Thyroid gland (tissue), 4 donors: ENCODE results near the gene SCN1B. TPM values are rescaled to one million over a fixed set of nuclear protein-coding genes. Genes with fewer than 3 reads are reported as not detected.

Experiments
- DNase-seq, 2 donors: peaks; one replicate each; pipeline ENCODE4 v3.0.0-alpha.2; 2019
- H3K27ac ChIP-seq, 3 donors: fragments of 200-600 bp; sonication (generic); 1 replicate in 2 of 3; 2 replicates in 1 of 3; pipeline ENCODE4 v1.5.1; 2016 to 2019; ENCODE audit warnings: mild to moderate bottlenecking in 1 of 3, moderate library complexity in 1 of 3
- H3K27me3 ChIP-seq: fragments of 200-600 bp; sonication (generic); one replicate; pipeline ENCODE4 v1.5.1; 2019
- H3K36me3 ChIP-seq, 2 donors: fragments of 200-600 bp; sonication (generic); one replicate each; pipeline ENCODE4 v1.5.1; 2016 to 2019
- H3K4me1 ChIP-seq, 2 donors: fragments of 200-600 bp; sonication (generic); one replicate each; pipeline ENCODE4 v1.5.1; 2017 to 2019
- H3K4me3 ChIP-seq, 3 donors: fragments of 200-600 bp; sonication (generic); replicated peaks in 1 of 3; 1 replicate in 2 of 3; 2 replicates in 1 of 3; pipeline ENCODE4 v1.5.1; 2016; ENCODE audit warnings: mild to moderate bottlenecking in 1 of 3
- H3K9me3 ChIP-seq: fragments of 200-600 bp; sonication (generic); one replicate; pipeline ENCODE4 v1.5.1; 2017
- POLR2A ChIP-seq, 2 donors: fragments of 450-650 bp; IDR thresholded peaks; one replicate each; pipeline ENCODE4 v1.6.1; 2017; ENCODE audit warnings: antibody characterized with exemption in 2 of 2, mild to moderate bottlenecking in 2 of 2, moderate library complexity in 1 of 2
- WGBS, 2 donors: methylation state at CpG; one replicate each; pipeline ENCODE4 v1.1.5; 2017; 5-methylcytosine and 5-hydroxymethylcytosine counted together
- intact Hi-C: fragments of 100-400 bp; cut with DNase I; formaldehyde crosslinking; loops from one replicate; pipeline ENCODE4 v1.15.1; 2023
- total RNA-seq, 4 donors: library from RNA; depleted of rRNA; stranded (reverse); fragments of >200 nt; gene quantifications; one replicate each; pipeline ENCODE4 v1.2.3, GENCODE V29; 2016
- TF ChIP-seq, protein P1 (sequence below), 6 experiments: fragments of 200-600 bp in 3 of 6; fragments of 450-650 bp in 3 of 6; sonication (generic) in 3 of 6; IDR thresholded peaks; one replicate each; pipeline ENCODE4 v1.5.1; 2016 to 2019; ENCODE audit warnings: antibody characterized with exemption in 6 of 6, mild to moderate bottlenecking in 2 of 6, inconsistent platforms in 1 of 6, moderate library complexity in 1 of 6

The SCN1B gene
- total RNA-seq, 4 donors from 2014 or later, result 5.7 to 19.6 (median 10.1) TPM

- H3K9me3 ChIP-seq, result no peaks in the 10 kb centered on the region
- intact Hi-C loops, result no loop called here
- DNase-seq, result no peak
- peaks cover 13 to 15% of the 10 kb centered on the region in 2 donors for H3K36me3 ChIP-seq
- TF ChIP-seq, protein P1, sequence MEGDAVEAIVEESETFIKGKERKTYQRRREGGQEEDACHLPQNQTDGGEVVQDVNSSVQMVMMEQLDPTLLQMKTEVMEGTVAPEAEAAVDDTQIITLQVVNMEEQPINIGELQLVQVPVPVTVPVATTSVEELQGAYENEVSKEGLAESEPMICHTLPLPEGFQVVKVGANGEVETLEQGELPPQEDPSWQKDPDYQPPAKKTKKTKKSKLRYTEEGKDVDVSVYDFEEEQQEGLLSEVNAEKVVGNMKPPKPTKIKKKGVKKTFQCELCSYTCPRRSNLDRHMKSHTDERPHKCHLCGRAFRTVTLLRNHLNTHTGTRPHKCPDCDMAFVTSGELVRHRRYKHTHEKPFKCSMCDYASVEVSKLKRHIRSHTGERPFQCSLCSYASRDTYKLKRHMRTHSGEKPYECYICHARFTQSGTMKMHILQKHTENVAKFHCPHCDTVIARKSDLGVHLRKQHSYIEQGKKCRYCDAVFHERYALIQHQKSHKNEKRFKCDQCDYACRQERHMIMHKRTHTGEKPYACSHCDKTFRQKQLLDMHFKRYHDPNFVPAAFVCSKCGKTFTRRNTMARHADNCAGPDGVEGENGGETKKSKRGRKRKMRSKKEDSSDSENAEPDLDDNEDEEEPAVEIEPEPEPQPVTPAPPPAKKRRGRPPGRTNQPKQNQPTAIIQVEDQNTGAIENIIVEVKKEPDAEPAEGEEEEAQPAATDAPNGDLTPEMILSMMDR (IDR thresholded peaks at IDR 0.05), result no peak
- no peak for TF ChIP-seq POLR2A (IDR thresholded peaks at IDR 0.05)
- WGBS, 2 donors, result 23 to 30% methylated on average over 7 to 11 of the region's 11 CpGs
- peak overlapping the region in 1 of 3 donors; percentile 5 for H3K27ac ChIP-seq
- H3K4me1 ChIP-seq, result peaks cover 0 to 11% of the 10 kb centered on the region in 2 donors
- no peaks in the 10 kb centered on the region for H3K27me3 ChIP-seq
- H3K4me3 ChIP-seq, result peak overlapping the region in 1 of 3 donors; percentile 34
Observed at GRCh38 chr19:35029737-35030256, 473 bp upstream of the SCN1B start.

DNA sequence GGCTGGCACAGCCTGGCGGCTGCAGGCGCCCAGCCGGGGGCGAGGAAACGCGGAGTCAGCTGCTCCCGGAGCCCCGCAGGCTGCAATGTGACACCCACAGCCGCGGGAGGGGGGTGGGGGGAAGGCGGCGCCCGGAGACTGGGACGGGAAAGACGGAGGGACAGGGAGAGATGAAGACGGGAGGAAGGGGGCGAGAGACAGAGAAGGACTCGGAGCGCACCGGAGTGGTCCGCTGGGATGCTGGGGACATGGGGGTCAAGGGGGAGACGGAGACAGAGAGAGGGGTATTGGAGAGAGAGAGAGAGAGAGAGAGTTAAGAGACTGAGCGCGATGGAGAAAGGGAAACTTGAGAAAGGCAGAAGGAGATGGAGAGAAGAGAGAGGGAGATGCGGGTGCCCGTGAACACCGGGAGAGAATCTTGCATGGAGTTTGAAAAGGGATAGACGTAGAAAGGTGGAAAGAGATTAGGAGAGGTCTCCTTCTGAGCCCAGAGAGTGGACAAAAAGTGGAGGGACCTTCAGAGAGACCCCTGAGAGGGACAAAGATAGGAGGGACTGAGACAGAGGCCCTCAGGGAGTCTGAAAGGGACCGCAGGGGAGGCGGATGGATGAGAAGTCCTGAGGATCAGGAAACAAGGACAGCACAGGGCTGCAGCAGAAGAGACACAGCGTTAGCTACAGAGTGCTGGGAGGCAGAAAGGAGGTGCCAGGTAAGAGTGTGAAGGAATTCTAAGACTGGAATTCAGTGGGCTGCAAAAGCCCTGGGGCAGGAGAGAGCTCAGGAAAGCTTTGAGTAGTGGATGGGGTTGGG is 1.0 kb downstream of the SCN1B start:
- no peaks in the 10 kb centered on the region for H3K9me3 ChIP-seq
- peaks cover 0 to 11% of the 10 kb centered on the region in 2 donors for H3K4me1 ChIP-seq
- H3K36me3 ChIP-seq, result peaks cover 4 to 7% of the 10 kb centered on the region in 2 donors
- DNase-seq, result no peak
- H3K4me3 ChIP-seq, result peak overlapping the region in 1 of 3 donors; percentile 34
- H3K27me3 ChIP-seq, result no peaks in the 10 kb centered on the region
- 6 to 7% methylated on average over 30 to 31 of the region's 31 CpGs for WGBS, 2 donors
- intact Hi-C loops, result no loop called here
- H3K27ac ChIP-seq, result no peak overlapping the region
- TF ChIP-seq, protein P1 (IDR thresholded peaks at IDR 0.05), result no peak
- TF ChIP-seq POLR2A (IDR thresholded peaks at IDR 0.05), result no peak

DNA sequence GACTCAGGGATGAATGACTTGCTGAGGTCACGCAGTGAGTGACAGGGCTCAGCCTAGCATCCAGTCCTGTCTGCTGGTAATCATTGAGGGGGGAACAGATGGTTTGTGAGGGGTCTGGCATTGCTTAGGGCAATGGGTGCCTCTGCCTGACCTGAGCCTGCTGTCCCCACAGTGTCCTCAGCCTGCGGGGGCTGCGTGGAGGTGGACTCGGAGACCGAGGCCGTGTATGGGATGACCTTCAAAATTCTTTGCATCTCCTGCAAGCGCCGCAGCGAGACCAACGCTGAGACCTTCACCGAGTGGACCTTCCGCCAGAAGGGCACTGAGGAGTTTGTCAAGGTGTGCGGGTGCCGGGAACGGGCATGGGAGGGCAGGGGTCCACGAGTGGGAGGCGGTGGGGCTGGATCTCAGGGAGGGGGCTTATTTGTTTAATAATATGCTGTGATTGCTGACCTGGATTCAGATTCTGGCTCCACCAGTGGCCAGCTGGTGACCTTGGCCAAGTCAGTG is 2.1 kb downstream of the SCN1B start:
- DNase-seq, result no peak
- H3K4me3 ChIP-seq, result no peak overlapping the region
- H3K27me3 ChIP-seq, result no peaks in the 10 kb centered on the region
- 93% methylated on average over 16 to 17 of the region's 17 CpGs for WGBS, 2 donors
- no peak overlapping the region for H3K27ac ChIP-seq
- TF ChIP-seq POLR2A (IDR thresholded peaks at IDR 0.05), result no peak
- TF ChIP-seq, protein P1 (IDR thresholded peaks at IDR 0.05), result no peak
- H3K4me1 ChIP-seq, result peaks cover 0 to 15% of the 10 kb centered on the region in 2 donors
- intact Hi-C loops, result no loop called here
- no peaks in the 10 kb centered on the region for H3K9me3 ChIP-seq
- H3K36me3 ChIP-seq, result peaks cover 0 to 1% of the 10 kb centered on the region in 2 donors

GRCh38 chr19:35033067-35034004 is 3.1 kb downstream of the SCN1B start:
- 92% methylated on average over 26 to 30 of the region's 30 CpGs for WGBS, 2 donors
- Histone ChIP-seq H3K36me3 (no peaks in the 10 kb centered on the region), H3K4me3 (no peak overlapping the region), H3K4me1 (peaks cover 0 to 25% of the 10 kb centered on the region in 2 donors), H3K27me3 (no peaks in the 10 kb centered on the region), H3K27ac (no peak overlapping the region), H3K9me3 (no peaks in the 10 kb centered on the region)
- TF ChIP-seq POLR2A (IDR thresholded peaks at IDR 0.05), result no peak
- TF ChIP-seq, protein P1 (IDR thresholded peaks at IDR 0.05), result no peak
- intact Hi-C loops, result no loop called here
- no peak for DNase-seq
